Effector memory CD4-positive, alpha-beta T cell (primary cell): Measurements from ENCODE around the gene GAD1.

ENCODE experiments used
- DNase-seq, 3 donors: peaks; one replicate each; pipeline ENCODE4 v3.0.0-alpha.2; 2020
- H3K27ac ChIP-seq: 2 replicates; pipeline ENCODE4 v1.7.0; 2013; ENCODE audit warnings: mild to moderate bottlenecking, low read length, moderate library complexity; ENCODE audit not compliant: insufficient read depth, poor library complexity, severe bottlenecking
- H3K27me3 ChIP-seq: replicated peaks from 2 replicates; pipeline ENCODE4 v1.7.0; 2013; ENCODE audit warnings: mild to moderate bottlenecking, low read length; ENCODE audit not compliant: insufficient read depth, control insufficient read depth, poor library complexity, severe bottlenecking
- H3K36me3 ChIP-seq: 2 replicates; pipeline ENCODE4 v1.7.0; 2013; ENCODE audit warnings: mild to moderate bottlenecking, low read length, moderate library complexity; ENCODE audit not compliant: control insufficient read depth, insufficient read depth
- H3K4me1 ChIP-seq: 2 replicates; pipeline ENCODE4 v1.7.0; 2013; ENCODE audit warnings: low read length, mild to moderate bottlenecking; ENCODE audit not compliant: control insufficient read depth, insufficient read depth, poor library complexity, severe bottlenecking
- H3K4me3 ChIP-seq: 2 replicates; pipeline ENCODE4 v1.7.0; 2013; ENCODE audit warnings: low read length, low read depth, mild to moderate bottlenecking; ENCODE audit not compliant: insufficient read depth, poor library complexity, severe bottlenecking
- H3K9me3 ChIP-seq: 2 replicates; pipeline ENCODE4 v1.7.0; 2013; ENCODE audit warnings: mild to moderate bottlenecking, low read length, moderate library complexity; ENCODE audit not compliant: control insufficient read depth

GAD1 gene

DNA sequence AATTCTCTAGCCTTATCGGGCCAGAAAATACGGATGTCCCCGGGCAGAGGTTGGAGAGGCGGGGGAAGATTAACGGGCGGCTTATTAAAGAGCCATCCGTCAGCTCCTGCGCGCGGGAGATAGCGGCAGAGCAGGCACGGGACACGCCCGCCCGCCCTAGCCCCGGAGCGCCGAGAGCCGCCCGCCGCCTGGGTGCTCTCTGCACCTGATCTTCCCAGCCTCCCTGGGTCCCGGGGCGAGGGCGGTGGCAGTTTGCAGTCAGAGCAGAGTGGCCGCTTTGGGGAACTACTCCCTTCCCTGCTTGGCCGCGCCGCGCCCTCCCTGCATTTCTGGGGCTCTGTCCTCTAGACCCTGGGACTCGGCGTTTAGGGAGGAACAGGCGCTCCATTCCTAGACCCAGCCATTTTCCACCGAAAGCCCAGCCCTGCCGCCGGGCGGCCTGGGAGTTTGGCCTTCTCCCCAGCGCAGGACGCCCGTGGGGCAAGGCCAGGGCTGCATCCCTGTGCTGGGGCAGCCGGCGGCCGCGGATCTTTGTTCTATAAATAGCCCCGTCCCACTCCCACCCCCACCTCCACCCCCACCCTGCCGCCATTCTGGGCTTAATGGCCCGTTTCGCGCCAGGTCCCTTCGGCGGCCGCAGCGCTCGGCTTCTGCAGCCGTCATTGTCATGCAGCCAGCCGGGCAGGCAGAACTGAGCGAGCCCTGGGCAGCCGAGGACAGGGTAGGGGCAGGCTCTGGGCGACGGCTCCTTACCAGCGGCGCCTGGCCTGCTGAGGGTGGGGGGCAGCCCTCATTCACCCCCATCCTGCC lies 6.6 kb downstream of the GAD1 start:
- H3K27ac ChIP-seq: no peak overlapping the region
- H3K27me3 ChIP-seq: peaks cover 57% of the 10 kb centered on the region
- no peak for DNase-seq
- H3K9me3 ChIP-seq: no peaks in the 10 kb centered on the region
- no peaks in the 10 kb centered on the region for H3K36me3 ChIP-seq
- H3K4me1 ChIP-seq: peaks cover 43% of the 10 kb centered on the region
- peak overlapping the region; percentile 29 for H3K4me3 ChIP-seq

DNA sequence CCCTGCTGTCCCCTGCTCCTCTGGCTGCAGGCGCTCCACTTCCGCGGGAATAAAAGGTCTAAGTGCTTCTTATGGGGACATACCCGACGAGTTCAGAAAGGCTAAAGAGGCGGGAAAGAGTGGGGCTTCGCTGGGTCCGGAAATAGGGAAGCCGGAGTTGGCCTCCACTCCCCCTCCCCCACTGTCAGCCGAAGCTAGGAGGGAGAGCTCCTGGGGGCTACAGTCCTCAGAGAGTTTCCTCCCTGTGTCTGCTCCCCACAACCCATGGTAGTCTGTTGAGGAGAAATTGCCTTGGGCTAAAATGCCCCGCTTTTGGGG lies 7.2 kb downstream of the GAD1 start:
- no peak for DNase-seq
- Histone ChIP-seq H3K4me3 (no peak overlapping the region), H3K27me3 (peaks cover 52% of the 10 kb centered on the region), H3K9me3 (no peaks in the 10 kb centered on the region), H3K27ac (no peak overlapping the region), H3K36me3 (no peaks in the 10 kb centered on the region), H3K4me1 (peaks cover 38% of the 10 kb centered on the region)

DNA sequence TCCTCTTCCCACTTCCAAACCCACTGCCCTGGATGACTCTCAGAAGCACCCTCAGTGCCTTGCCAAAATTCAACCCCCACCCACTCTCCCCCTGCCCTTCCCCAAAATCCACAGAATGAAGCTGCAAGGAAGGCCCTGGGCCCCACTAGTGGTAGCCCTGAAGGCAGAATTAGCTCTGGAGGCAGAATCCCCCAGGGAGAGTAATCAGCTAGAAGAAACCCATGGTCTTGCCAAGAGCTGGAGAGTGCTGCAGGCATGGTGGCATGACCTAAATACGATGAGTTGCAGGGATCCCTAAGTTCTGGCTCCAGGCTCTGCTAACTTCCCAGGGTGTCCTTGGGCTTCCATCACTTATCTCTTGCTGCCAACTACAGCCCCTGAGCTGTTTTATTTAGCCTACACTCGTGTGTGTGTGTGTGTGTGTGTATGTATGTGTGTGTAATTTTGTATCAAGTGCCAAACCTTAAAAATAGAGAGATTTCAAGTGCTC lies 7.9 kb downstream of the GAD1 start:
- Histone ChIP-seq H3K36me3 (no peaks in the 10 kb centered on the region), H3K27me3 (peaks cover 44% of the 10 kb centered on the region), H3K27ac (no peak overlapping the region), H3K9me3 (no peaks in the 10 kb centered on the region), H3K4me1 (peaks cover 37% of the 10 kb centered on the region), H3K4me3 (no peak overlapping the region)
- DNase-seq: no peak

DNA sequence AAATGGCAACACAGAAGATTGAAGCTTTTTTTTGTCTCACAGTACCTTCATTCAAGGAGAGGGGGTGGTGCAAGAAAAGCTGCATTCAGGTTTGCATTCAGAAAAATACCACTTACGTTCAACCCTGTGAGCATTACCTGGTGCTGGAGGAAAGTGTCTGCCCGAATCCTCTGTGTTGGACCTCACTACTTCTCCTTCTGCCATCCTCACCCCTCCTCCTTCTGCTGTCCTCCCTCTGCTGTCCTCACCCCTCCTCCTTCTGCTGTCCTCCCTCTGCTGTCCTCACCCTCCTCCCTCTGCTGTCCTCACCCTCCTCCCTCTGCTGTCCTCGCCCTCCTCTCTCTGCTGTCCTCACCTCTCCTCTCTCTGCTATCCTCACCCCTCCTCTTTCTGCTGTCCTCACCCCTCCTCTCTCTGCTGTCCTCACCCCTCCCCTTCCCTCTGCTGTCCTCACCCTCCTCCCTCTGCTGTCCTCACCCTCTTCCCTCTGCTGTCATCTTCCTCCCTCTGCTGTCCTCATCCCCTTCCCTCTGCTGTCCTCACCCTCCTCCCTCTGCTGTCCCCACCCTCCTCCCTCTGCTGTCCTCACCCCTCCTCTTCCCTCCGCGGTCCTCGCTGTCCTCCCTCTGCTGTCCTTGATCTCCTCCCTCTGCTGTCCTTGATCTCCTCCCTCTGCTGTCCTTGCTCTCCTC lies 11.3 kb downstream of the GAD1 start:
- H3K4me1 ChIP-seq: peaks cover 9% of the 10 kb centered on the region
- H3K36me3 ChIP-seq: no peaks in the 10 kb centered on the region
- H3K9me3 ChIP-seq: no peaks in the 10 kb centered on the region
- DNase-seq: no peak
- no peak overlapping the region for H3K27ac ChIP-seq
- peaks cover 13% of the 10 kb centered on the region for H3K27me3 ChIP-seq
- H3K4me3 ChIP-seq: no peak overlapping the region

DNA sequence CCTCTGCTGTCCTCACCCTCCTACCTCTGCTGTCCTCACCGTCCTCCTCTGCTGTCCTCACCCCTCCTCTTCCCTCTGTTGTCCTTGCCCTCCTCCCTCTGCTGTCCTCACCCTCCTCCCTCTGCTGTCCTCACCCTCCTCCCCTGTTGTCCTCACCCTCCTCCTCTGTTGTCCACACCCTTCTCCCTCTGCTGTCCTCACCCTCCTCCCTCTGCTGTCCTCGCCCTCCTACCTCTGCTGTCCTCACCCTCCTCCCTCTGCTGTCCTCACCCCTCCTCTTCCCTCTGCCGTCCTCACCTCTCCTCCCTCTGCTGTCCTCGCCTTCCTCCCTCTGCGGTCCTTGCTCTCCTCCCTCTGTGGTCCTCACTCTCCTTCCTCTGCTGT lies 11.8 kb downstream of the GAD1 start:
- Histone ChIP-seq H3K36me3 (no peaks in the 10 kb centered on the region), H3K27me3 (peaks cover 9% of the 10 kb centered on the region), H3K4me1 (peaks cover 4% of the 10 kb centered on the region), H3K4me3 (no peak overlapping the region), H3K9me3 (no peaks in the 10 kb centered on the region), H3K27ac (no peak overlapping the region)
- no peak for DNase-seq

DNA sequence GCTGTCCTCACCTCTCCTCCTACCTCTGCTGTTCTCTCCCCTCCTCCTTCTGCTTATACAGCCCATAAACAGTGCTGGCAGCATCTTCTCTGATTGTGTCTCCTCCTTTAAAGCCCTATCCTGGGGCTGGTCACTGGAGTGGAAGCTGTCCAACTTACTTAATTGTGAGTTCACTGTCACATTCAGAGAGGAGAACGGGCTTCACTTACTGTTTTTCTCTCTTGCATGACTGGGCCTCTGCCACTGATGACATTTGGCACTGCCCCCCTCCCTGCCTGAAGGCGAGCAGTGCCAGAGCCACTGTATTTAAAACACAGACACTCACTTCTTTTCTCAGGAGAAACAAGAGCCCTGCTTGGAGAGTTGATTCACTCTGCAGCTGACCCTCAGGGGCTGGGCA lies 12.3 kb downstream of the GAD1 start:
- H3K27me3 ChIP-seq: peaks cover 4% of the 10 kb centered on the region
- DNase-seq: no peak
- no peak overlapping the region for H3K27ac ChIP-seq
- no peaks in the 10 kb centered on the region for H3K36me3 ChIP-seq
- H3K4me1 ChIP-seq: no peaks in the 10 kb centered on the region
- H3K4me3 ChIP-seq: no peak overlapping the region
- H3K9me3 ChIP-seq: no peaks in the 10 kb centered on the region

DNA sequence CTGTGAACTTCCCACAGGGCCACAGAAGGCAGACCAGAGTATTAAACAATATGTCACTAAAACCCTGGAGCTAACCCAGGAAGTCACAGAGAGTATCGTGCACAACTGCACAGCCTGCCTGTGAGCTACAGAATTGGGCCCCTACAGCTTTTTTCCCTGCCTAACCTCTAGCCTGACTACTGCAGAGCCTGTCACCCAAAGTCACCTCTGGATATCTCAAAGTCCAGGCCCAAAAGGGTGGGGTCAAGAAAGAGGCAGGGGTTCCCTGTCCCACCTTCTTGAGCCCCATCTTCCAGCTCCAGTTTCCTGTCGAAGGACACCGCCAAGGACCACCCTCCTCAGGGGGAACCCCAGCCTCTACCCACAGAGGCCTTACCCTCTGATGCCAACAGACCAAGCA lies 13.5 kb downstream of the GAD1 start:
- Histone ChIP-seq H3K9me3 (no peaks in the 10 kb centered on the region), H3K36me3 (no peaks in the 10 kb centered on the region), H3K4me1 (no peaks in the 10 kb centered on the region), H3K27ac (no peak overlapping the region), H3K27me3 (no peaks in the 10 kb centered on the region), H3K4me3 (no peak overlapping the region)
- DNase-seq: no peak

DNA sequence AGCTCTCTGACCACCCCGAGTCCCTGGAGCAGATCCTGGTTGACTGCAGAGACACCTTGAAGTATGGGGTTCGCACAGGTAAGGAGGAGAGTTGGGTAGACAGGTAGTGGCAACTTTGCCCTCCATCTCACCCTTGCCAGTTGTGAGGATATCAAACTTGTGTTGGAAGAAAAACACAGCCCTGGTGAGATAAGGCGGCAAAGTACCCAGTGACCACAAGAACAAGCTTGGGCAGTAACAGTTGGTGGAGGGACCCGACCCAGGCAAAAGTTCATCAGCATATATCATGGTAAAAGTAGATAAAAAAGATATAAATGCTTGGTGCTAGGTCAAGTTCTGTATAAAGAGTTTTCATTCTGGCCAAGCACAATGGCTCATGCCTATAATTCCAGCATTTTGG lies 14.4 kb downstream of the GAD1 start:
- Histone ChIP-seq H3K9me3 (no peaks in the 10 kb centered on the region), H3K36me3 (no peaks in the 10 kb centered on the region), H3K4me3 (no peak overlapping the region), H3K4me1 (no peaks in the 10 kb centered on the region), H3K27me3 (no peaks in the 10 kb centered on the region), H3K27ac (no peak overlapping the region)
- no peak for DNase-seq

DNA sequence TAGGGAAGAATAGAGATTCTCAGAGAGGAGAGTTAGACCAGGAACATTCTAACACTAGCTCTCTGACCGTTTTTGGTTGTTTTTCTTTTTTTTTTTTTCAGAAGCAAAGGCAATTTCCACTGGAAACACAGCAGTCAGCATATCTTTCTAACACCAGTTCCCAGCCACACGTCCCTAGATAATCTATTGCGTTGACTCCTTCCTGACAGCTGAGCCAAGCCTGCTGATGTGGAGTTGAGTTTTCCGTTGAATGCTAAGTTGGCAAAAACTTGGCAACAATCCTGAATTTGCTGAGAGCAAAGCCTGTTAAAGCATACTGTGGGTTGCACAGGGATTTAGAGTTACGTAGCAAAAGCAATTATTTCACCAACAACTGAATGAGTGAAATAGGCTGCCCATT lies 19.3 kb downstream of the GAD1 start:
- H3K27me3 ChIP-seq: peaks cover 2% of the 10 kb centered on the region
- no peaks in the 10 kb centered on the region for H3K4me1 ChIP-seq
- no peak for DNase-seq
- H3K4me3 ChIP-seq: no peak overlapping the region
- H3K36me3 ChIP-seq: no peaks in the 10 kb centered on the region
- H3K9me3 ChIP-seq: no peaks in the 10 kb centered on the region
- no peak overlapping the region for H3K27ac ChIP-seq

DNA sequence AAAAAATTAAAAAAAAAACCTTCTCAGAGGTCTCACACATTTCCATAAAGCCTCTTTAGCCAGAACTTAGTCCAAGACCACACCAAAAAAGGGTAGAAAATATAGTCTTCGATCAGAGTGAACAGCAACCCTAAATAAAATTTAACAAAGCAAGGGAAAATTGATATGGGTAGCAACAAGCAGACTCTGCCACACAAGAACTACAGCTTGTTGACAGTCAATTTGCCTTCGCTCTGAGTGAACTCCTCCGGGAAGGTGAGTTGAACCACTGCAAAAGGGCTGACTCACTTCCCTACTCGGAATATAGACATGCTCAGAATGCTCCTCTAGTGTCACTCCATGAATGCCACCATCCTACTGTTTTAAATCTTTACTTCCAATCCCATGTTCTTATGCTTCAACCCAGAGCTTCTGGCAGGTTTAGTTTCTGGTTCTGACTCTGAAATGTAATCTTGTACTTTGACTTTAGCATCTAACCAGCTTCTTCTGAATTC lies 24.1 kb downstream of the GAD1 start:
- no peak overlapping the region for H3K4me3 ChIP-seq
- DNase-seq: no peak
- H3K27ac ChIP-seq: no peak overlapping the region
- no peaks in the 10 kb centered on the region for H3K36me3 ChIP-seq
- H3K9me3 ChIP-seq: no peaks in the 10 kb centered on the region
- peaks cover 2% of the 10 kb centered on the region for H3K27me3 ChIP-seq
- no peaks in the 10 kb centered on the region for H3K4me1 ChIP-seq
